Measurements from ENCODE around the gene CRELD2. TPM values are rescaled to one million over a fixed set of nuclear protein-coding genes. Genes with fewer than 3 reads are reported as not detected.

The CRELD2 gene, protein sequence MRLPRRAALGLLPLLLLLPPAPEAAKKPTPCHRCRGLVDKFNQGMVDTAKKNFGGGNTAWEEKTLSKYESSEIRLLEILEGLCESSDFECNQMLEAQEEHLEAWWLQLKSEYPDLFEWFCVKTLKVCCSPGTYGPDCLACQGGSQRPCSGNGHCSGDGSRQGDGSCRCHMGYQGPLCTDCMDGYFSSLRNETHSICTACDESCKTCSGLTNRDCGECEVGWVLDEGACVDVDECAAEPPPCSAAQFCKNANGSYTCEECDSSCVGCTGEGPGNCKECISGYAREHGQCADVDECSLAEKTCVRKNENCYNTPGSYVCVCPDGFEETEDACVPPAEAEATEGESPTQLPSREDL
- total RNA-seq (10 to 100 TPM; 22.1 to 28.0 TPM), polyA plus RNA-seq (10 to 100 TPM; 35.8 to 43.6 (median 37.0) TPM), total RNA-seq (22.1 to 52.1 (median 41.4) reads per million in 6 experiments)

- peak; percentile 97 to 98 for ATAC-seq
- H3K4me3 Mint-ChIP-seq, result peak within 1 kb of the TSS; percentile 83 to 96 (median 88)
- no peaks in the 10 kb centered on the region for H3K27me3 Mint-ChIP-seq
- POLR2A ChIA-PET, result interaction anchor here (0.6 to 1.3 kb wide), 10 partner anchors 14 to 150 kb away, joined by 3 to 5 read pairs (median 3); partner anchors contain the start of gene ZBED4
- peaks cover 2 to 40% (median 31%) of the 10 kb centered on the region in 4 donors for H3K4me1 Mint-ChIP-seq
- peak; percentile 93 to 98 (median 96) for DNase-seq
- peaks cover 0 to 15% (median 0%) of the 10 kb centered on the region in 3 donors for H3K36me3 Mint-ChIP-seq
- H3K27ac Mint-ChIP-seq, result peak within 1 kb of the TSS; percentile 57 to 95 (median 92)
- H3K9me3 Mint-ChIP-seq, result no peaks in the 10 kb centered on the region
These were observed at the start of gene CRELD2, which contains the start of gene ALG12 for GRCh38 chr22:49917974-49918910. Gene CRELD2 (plus strand): TSS chr22:49918634. CDS start chr22:49918770, 136 bp downstream. Gene ALG12 (minus strand): TSS chr22:49918438. CDS start chr22:49913765, 4,673 bp downstream.

GRCh38 chr22:49869086-49869830 lies 49.2 kb upstream of the CRELD2 start:
- H3K9me3 Mint-ChIP-seq, result peaks cover 1 to 44% (median 28%) of the 10 kb centered on the region in 9 donors
- peaks cover 37 to 42% (median 38%) of the 10 kb centered on the region in 3 donors for H3K36me3 Mint-ChIP-seq
- ATAC-seq, result no peak
- H3K4me3 Mint-ChIP-seq, result peak overlapping the region in 6 of 10 donors; percentile 9 to 57 (median 40)
- peak overlapping the region in 8 of 10 donors; percentile 20 to 90 (median 68) for H3K27ac Mint-ChIP-seq
- no peaks in the 10 kb centered on the region for H3K27me3 Mint-ChIP-seq
- H3K4me1 Mint-ChIP-seq, result peaks cover 26 to 70% (median 57%) of the 10 kb centered on the region in 4 donors
- POLR2A ChIA-PET, result interaction anchor here (0.7 to 1.2 kb wide), 3 partner anchors 15 to 517 kb away, joined by 3 to 6 read pairs (median 5); partner anchors contain the start of genes ALG12 and CRELD2
- no peak for DNase-seq

GRCh38 chr22:49869845-49870712 lies 48.4 kb upstream of the CRELD2 start:
- peak; percentile 73 to 85 for ATAC-seq
- H3K4me1 Mint-ChIP-seq, result peaks cover 25 to 72% (median 58%) of the 10 kb centered on the region in 4 donors
- peaks cover 38 to 44% (median 42%) of the 10 kb centered on the region in 3 donors for H3K36me3 Mint-ChIP-seq
- H3K27me3 Mint-ChIP-seq, result no peaks in the 10 kb centered on the region
- peak in 4 of 10 donors; percentile 30 to 52 (median 50) for DNase-seq
- H3K27ac Mint-ChIP-seq, result peak overlapping the region in 9 of 10 donors; percentile 49 to 90 (median 76)
- peaks cover 1 to 42% (median 28%) of the 10 kb centered on the region in 9 donors for H3K9me3 Mint-ChIP-seq
- peak overlapping the region in 9 of 10 donors; percentile 5 to 59 (median 35) for H3K4me3 Mint-ChIP-seq
- POLR2A ChIA-PET, result interaction anchor here (0.5 to 0.7 kb wide), 2 partner anchors 16 to 134 kb away, joined by 3 to 7 read pairs; no protein-coding TSS in a partner anchor

DNA sequence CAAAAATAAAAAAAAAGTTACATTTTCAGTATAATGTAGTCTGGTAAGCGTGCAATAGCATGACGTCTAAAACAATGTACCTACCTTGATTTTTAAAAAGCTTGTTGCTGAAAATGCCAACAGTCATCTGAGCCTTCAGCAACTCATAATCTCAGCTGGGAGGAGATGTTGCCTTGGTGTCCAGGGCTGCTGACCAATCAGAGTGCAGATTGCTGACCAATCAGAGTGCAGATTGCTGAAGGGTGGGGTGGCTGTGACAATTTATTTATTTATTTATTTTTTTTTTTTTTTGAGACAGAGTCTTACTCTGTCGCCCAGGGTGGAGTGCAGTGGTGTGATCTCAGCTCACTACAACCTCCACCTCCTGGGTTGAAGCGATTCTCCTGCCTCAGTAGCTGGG lies 47.0 kb upstream of the CRELD2 start:
- Mint-ChIP-seq H3K9me3 (peaks cover 1 to 33% (median 18%) of the 10 kb centered on the region in 9 donors), H3K27ac (peak overlapping the region in 2 of 10 donors; percentile 25 to 62), H3K4me1 (peaks cover 29 to 67% (median 61%) of the 10 kb centered on the region in 4 donors), H3K36me3 (peaks cover 27 to 43% (median 36%) of the 10 kb centered on the region in 3 donors), H3K4me3 (no peak overlapping the region), H3K27me3 (no peaks in the 10 kb centered on the region)
- no peak for ATAC-seq
- POLR2A ChIA-PET, result interaction anchor here (0.6 to 0.7 kb wide), 2 partner anchors 59 to 110 kb away, joined by 3 to 5 read pairs; no protein-coding TSS in a partner anchor
- no peak for DNase-seq

DNA sequence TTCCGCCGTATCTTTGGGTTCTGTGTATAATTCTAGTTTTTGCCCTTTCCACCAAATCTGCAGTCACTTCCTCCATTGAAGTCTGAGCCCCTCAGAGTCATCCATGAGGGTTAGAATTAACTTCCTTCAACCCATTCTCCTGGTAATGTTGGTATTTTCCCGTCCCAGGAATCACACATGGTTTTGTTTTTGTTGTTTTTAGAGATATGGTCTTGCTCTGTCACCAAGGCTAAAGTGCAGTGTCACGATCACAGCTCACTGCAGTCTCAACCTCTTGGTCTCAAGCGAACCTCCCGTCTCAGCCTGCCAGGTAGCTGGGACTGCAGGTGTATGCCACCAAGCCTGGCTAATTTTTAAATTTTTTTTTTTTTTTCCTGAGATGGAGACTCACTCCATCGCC lies 46.1 kb upstream of the CRELD2 start:
- Mint-ChIP-seq H3K9me3 (peaks cover 0 to 24% (median 12%) of the 10 kb centered on the region in 9 donors), H3K36me3 (peaks cover 18 to 39% (median 28%) of the 10 kb centered on the region in 3 donors), H3K4me1 (peaks cover 27 to 66% (median 54%) of the 10 kb centered on the region in 4 donors), H3K27ac (peak overlapping the region in 5 of 10 donors; percentile 3 to 68 (median 12)), H3K4me3 (no peak overlapping the region), H3K27me3 (no peaks in the 10 kb centered on the region)
- ATAC-seq (no peak), DNase-seq (no peak)
- POLR2A ChIA-PET, result no interaction called here

- peaks cover 24 to 58% (median 48%) of the 10 kb centered on the region in 4 donors for H3K4me1 Mint-ChIP-seq
These were observed 45.0 kb upstream of the CRELD2 start for GRCh38 chr22:49873228-49873940.

DNA sequence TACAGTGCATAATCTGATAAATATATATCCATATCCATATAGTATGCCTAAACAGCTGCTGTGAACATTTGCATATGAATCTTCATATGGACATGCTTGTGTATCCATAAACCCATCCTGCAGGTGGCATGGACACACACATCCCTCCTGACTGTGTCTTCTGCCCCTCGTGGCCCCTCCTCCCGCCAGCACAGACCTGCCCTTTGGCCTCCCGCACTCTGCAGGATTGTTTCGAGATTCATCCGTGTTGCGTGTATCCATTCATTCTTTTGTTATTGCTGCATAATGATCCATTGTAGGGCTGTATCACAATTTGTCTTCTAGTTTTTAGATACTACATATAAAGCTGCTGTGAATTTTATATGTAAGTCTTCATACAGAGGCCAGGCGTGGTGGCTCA lies 40.8 kb upstream of the CRELD2 start:
- H3K4me3 Mint-ChIP-seq, result no peak overlapping the region
- no peak for DNase-seq
- ATAC-seq, result no peak
- H3K27ac Mint-ChIP-seq, result peak overlapping the region in 4 of 10 donors; percentile 34 to 79 (median 60)
- peaks cover 9 to 42% (median 12%) of the 10 kb centered on the region in 3 donors for H3K36me3 Mint-ChIP-seq
- POLR2A ChIA-PET, result interaction anchor here (1.2 kb wide), 1 partner anchor 88 kb away, joined by 3 read pairs; no protein-coding TSS in a partner anchor
- peaks cover 26 to 56% (median 41%) of the 10 kb centered on the region in 4 donors for H3K4me1 Mint-ChIP-seq
- H3K9me3 Mint-ChIP-seq, result peaks cover 0 to 2% (median 0%) of the 10 kb centered on the region in 9 donors
- no peaks in the 10 kb centered on the region for H3K27me3 Mint-ChIP-seq

More at GRCh38 chr22:49873228-49873940, 45.0 kb upstream of the CRELD2 start:
- Mint-ChIP-seq H3K9me3 (peaks cover 0 to 18% (median 12%) of the 10 kb centered on the region in 9 donors), H3K36me3 (peaks cover 17 to 40% (median 24%) of the 10 kb centered on the region in 3 donors), H3K27me3 (no peaks in the 10 kb centered on the region), H3K4me3 (no peak overlapping the region), H3K27ac (peak overlapping the region in 8 of 10 donors; percentile 11 to 77 (median 58))
- ATAC-seq (no peak), DNase-seq (no peak)
- POLR2A ChIA-PET, result interaction anchor here (0.5 kb wide), 1 partner anchor 9 kb away, joined by 4 read pairs; no protein-coding TSS in a partner anchor

DNA sequence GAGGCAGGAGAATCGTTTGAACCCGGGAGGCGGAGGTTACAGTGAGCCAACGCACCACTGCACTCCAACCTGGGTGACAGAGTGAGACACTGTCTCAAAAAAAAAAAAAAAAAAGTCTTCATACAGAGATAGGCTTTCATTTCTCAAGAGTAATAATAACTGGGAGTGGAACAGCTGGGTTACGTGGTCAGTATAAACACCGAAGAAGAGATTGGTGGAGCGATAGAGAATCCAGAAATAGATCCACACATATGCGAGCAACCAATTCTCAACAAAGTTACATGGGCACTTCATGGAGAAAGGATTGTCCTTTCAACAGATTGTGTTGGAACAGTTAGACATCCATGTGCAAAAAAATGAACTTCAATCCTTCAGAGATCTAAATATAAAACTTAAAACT lies 40.2 kb upstream of the CRELD2 start:
- Mint-ChIP-seq H3K27me3 (no peaks in the 10 kb centered on the region), H3K27ac (peak overlapping the region in 2 of 10 donors; percentile 60 to 61), H3K4me3 (no peak overlapping the region), H3K9me3 (peaks cover 0 to 2% (median 0%) of the 10 kb centered on the region in 9 donors), H3K36me3 (peaks cover 10 to 47% (median 12%) of the 10 kb centered on the region in 3 donors), H3K4me1 (peaks cover 26 to 58% (median 43%) of the 10 kb centered on the region in 4 donors)
- ATAC-seq, result no peak
- no peak for DNase-seq
- POLR2A ChIA-PET, result interaction anchor here (0.7 kb wide), 1 partner anchor 54 kb away, joined by 4 read pairs; no protein-coding TSS in a partner anchor

- Mint-ChIP-seq H3K36me3 (peaks cover 9 to 53% (median 19%) of the 10 kb centered on the region in 3 donors), H3K4me1 (peaks cover 29 to 49% (median 35%) of the 10 kb centered on the region in 4 donors), H3K27me3 (no peaks in the 10 kb centered on the region), H3K4me3 (peak overlapping the region in 2 of 10 donors; percentile 32 to 42), H3K9me3 (no peaks in the 10 kb centered on the region), H3K27ac (peak overlapping the region in 3 of 10 donors; percentile 14 to 87 (median 70))
- no peak for DNase-seq
- peak in 1 of 2 donors; percentile 14 for ATAC-seq
- POLR2A ChIA-PET, result no interaction called here
These were observed 38.6 kb upstream of the CRELD2 start for GRCh38 chr22:49879871-49880270.

- H3K9me3 Mint-ChIP-seq, result no peaks in the 10 kb centered on the region
- H3K4me1 Mint-ChIP-seq, result peaks cover 29 to 46% (median 34%) of the 10 kb centered on the region in 4 donors
- no peak for DNase-seq
- H3K27ac Mint-ChIP-seq, result peak overlapping the region in 7 of 10 donors; percentile 14 to 87 (median 70)
- H3K27me3 Mint-ChIP-seq, result no peaks in the 10 kb centered on the region
- H3K36me3 Mint-ChIP-seq, result peaks cover 9 to 55% (median 18%) of the 10 kb centered on the region in 3 donors
- ATAC-seq, result peak; percentile 37 to 38
- POLR2A ChIA-PET, result interaction anchor here (0.5 kb wide), 1 partner anchor 28 kb away, joined by 4 read pairs; no protein-coding TSS in a partner anchor
- peak overlapping the region in 5 of 10 donors; percentile 3 to 42 (median 27) for H3K4me3 Mint-ChIP-seq
These were observed 38.2 kb upstream of the CRELD2 start for GRCh38 chr22:49880281-49880680.

All from naive thymus-derived CD8-positive, alpha-beta T cell (primary cell).